CD14-positive monocyte (primary cell): ENCODE measurements around the gene HLA-DOB. TPM values are rescaled to one million over a fixed set of nuclear protein-coding genes. Genes with fewer than 3 reads are reported as not detected.

ENCODE experiments used
- DNase-seq, 3 donors: peaks; one replicate each; pipeline ENCODE4 v3.0.0-alpha.2; 2011 to 2022
- H2AFZ ChIP-seq: 2 replicates; pipeline ENCODE4 v1.6.0; 2012; ENCODE audit warnings: mild to moderate bottlenecking, low read depth, low read length, inconsistent platforms; ENCODE audit not compliant: insufficient read depth, poor library complexity, severe bottlenecking
- H3K27ac ChIP-seq, 2 donors: 1 replicate in 1 of 2; 2 replicates in 1 of 2; pipeline ENCODE4 v1.5.1; 2012 to 2013; ENCODE audit warnings: low read length in 2 of 2, control low read depth in 1 of 2, inconsistent platforms in 1 of 2, low read depth in 1 of 2, mild to moderate bottlenecking in 1 of 2
- H3K27me3 ChIP-seq, 2 donors: one replicate each; pipeline versions ENCODE4 v1.6.0 to v1.6.1; 2011 to 2013; ENCODE audit warnings: low read length in 2 of 2; ENCODE audit not compliant: control insufficient read depth in 2 of 2, insufficient read depth in 2 of 2
- H3K36me3 ChIP-seq, 2 donors: replicated peaks in 1 of 2; 1 replicate in 1 of 2; 2 replicates in 1 of 2; pipeline versions ENCODE4 v1.5.1 to v1.6.1; 2012 to 2013; ENCODE audit warnings: low read length in 2 of 2, control low read depth in 1 of 2, inconsistent platforms in 1 of 2, mild to moderate bottlenecking in 1 of 2; ENCODE audit not compliant: insufficient read depth in 2 of 2, control insufficient read depth in 1 of 2
- H3K4me1 ChIP-seq, 2 donors: 1 replicate in 1 of 2; 2 replicates in 1 of 2; pipeline versions ENCODE4 v1.5.1 to v1.6.1; 2012 to 2013; ENCODE audit warnings: low read length in 2 of 2, control low read depth in 1 of 2, inconsistent platforms in 1 of 2, mild to moderate bottlenecking in 1 of 2, moderate library complexity in 1 of 2; ENCODE audit not compliant: insufficient read depth in 2 of 2, control insufficient read depth in 1 of 2
- H3K4me2 ChIP-seq: replicated peaks from 2 replicates; pipeline ENCODE3; 2012; ENCODE audit warnings: low read length, moderate library complexity, mild to moderate bottlenecking; ENCODE audit not compliant: poor library complexity, severe bottlenecking; ENCODE audit errors: extremely low read depth
- H3K4me3 ChIP-seq, 3 experiments: fragments of 200-600 bp in 1 of 3; sonication (generic) in 1 of 3; replicated peaks in 1 of 3; 1 replicate in 2 of 3; 2 replicates in 1 of 3; pipeline ENCODE4 v1.5.1; 2011 to 2013; ENCODE audit warnings: low read length in 3 of 3, mild to moderate bottlenecking in 3 of 3, control low read depth in 2 of 3, low read depth in 2 of 3, inconsistent platforms in 1 of 3, moderate library complexity in 1 of 3
- H3K79me2 ChIP-seq: 2 replicates; pipeline ENCODE4 v1.6.0; 2012; ENCODE audit warnings: mild to moderate bottlenecking, control low read depth, inconsistent platforms, low read length, moderate library complexity; ENCODE audit not compliant: insufficient read depth
- H3K9ac ChIP-seq: 2 replicates; pipeline ENCODE4 v1.6.0; 2017; ENCODE audit warnings: low read length, mild to moderate bottlenecking; ENCODE audit not compliant: insufficient read depth, poor library complexity, severe bottlenecking
- H3K9me3 ChIP-seq, 2 donors: replicated peaks in 1 of 2; 1 replicate in 1 of 2; 2 replicates in 1 of 2; pipeline versions ENCODE4 v1.5.1 to v1.6.1; 2012 to 2013; ENCODE audit warnings: low read length in 2 of 2, control low read depth in 1 of 2; ENCODE audit not compliant: control insufficient read depth in 1 of 2, insufficient read depth in 1 of 2
- H4K20me1 ChIP-seq: 2 replicates; pipeline ENCODE4 v1.6.0; 2012; ENCODE audit warnings: mild to moderate bottlenecking, low read length, control low read depth, moderate library complexity; ENCODE audit not compliant: insufficient read depth
- H3K27ac Mint-ChIP-seq, 7 donors: one replicate each; pipeline ENCODE4 v1.8.0; 2020; ENCODE audit warnings: mild to moderate bottlenecking in 7 of 7, mixed read lengths in 7 of 7, moderate library complexity in 6 of 7, inconsistent platforms in 2 of 7
- H3K27me3 Mint-ChIP-seq, 3 donors: one replicate each; pipeline ENCODE4 v1.8.0; 2021 to 2022; ENCODE audit warnings: low read depth in 3 of 3, mild to moderate bottlenecking in 3 of 3, mixed read lengths in 3 of 3, moderate library complexity in 3 of 3, inconsistent platforms in 1 of 3
- H3K36me3 Mint-ChIP-seq, 2 donors: one replicate each; pipeline ENCODE4 v1.8.0; 2020; ENCODE audit warnings: mixed read lengths in 2 of 2, inconsistent platforms in 1 of 2, mild to moderate bottlenecking in 1 of 2
- H3K4me1 Mint-ChIP-seq: one replicate; pipeline ENCODE4 v1.8.0; 2020; ENCODE audit warnings: mild to moderate bottlenecking, mixed read lengths
- H3K4me3 Mint-ChIP-seq, 2 donors: one replicate each; pipeline ENCODE4 v1.8.0; 2020; ENCODE audit warnings: mild to moderate bottlenecking in 2 of 2, mixed read lengths in 2 of 2, moderate library complexity in 1 of 2
- H3K9me3 Mint-ChIP-seq, 7 donors: one replicate each; pipeline ENCODE4 v1.8.0; 2020 to 2022; ENCODE audit warnings: mixed read lengths in 7 of 7, mild to moderate bottlenecking in 6 of 7, moderate library complexity in 6 of 7, inconsistent platforms in 2 of 7
- WGBS: methylation state at CpG from one replicate; pipeline ENCODE4 v1.1.5; 2013; ENCODE audit warnings: missing lambda C conversion rate; ENCODE audit not compliant: insufficient coverage; 5-methylcytosine and 5-hydroxymethylcytosine counted together
- intact Hi-C, 2 donors: fragments of 100-400 bp; cut with micrococcal nuclease; formaldehyde crosslinking; loops; one replicate each; pipeline versions ENCODE4 v1.15.0 to v1.15.1; 2023
- polyA plus RNA-seq, 3 donors: library from polyadenylated mRNA; depleted of rRNA in 1 of 3; unstranded in 2 of 3; stranded (reverse) in 1 of 3; fragments of 300-500 nt in 2 of 3; fragments of >200 nt in 1 of 3; fragmentation: Illumina TruSeq in 2 of 3; gene quantifications; 1 replicate in 2 of 3; 2 replicates in 1 of 3; pipeline ENCODE4 v1.2.3, GENCODE V29; 2012 to 2021
- TF ChIP-seq, protein P1 (sequence below): fragments of 200-600 bp; IDR thresholded peaks from one replicate; pipeline ENCODE4 v1.8.0; 2022; ENCODE audit warnings: antibody characterized with exemption, mild to moderate bottlenecking

The HLA-DOB gene
- polyA plus RNA-seq, 3 donors = 0.25 to 6.2 (median 0.64) TPM

DNA sequence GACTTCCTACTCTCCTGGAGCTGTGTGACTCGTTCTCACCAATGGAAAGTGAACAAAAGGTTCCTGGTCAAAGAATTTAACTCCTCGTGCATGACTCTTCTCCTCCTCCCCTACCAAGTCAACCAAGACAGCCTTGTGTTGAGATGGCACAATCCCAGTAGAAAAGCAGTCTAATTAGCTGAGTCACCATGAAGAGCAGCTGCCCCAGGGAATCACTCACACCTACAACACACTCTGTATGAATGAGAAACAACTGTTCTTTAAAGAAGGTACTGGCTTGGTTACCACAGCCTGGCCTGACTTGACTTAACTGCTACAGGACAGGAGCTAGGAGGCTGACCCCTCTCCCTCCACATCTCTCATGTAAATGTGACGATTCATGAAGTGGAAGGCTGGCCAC is 2.9 kb upstream of the HLA-DOB start:
- 70% methylated on average over 2 of the region's 3 CpGs for WGBS
- intact Hi-C loops = no loop called here
- no peaks in the 10 kb centered on the region for H3K79me2 ChIP-seq
- H3K27ac ChIP-seq = no peak overlapping the region
- no peaks in the 10 kb centered on the region for H4K20me1 ChIP-seq
- H3K4me1 ChIP-seq = peaks cover 19 to 23% of the 10 kb centered on the region in 2 donors
- TF ChIP-seq, protein P1, sequence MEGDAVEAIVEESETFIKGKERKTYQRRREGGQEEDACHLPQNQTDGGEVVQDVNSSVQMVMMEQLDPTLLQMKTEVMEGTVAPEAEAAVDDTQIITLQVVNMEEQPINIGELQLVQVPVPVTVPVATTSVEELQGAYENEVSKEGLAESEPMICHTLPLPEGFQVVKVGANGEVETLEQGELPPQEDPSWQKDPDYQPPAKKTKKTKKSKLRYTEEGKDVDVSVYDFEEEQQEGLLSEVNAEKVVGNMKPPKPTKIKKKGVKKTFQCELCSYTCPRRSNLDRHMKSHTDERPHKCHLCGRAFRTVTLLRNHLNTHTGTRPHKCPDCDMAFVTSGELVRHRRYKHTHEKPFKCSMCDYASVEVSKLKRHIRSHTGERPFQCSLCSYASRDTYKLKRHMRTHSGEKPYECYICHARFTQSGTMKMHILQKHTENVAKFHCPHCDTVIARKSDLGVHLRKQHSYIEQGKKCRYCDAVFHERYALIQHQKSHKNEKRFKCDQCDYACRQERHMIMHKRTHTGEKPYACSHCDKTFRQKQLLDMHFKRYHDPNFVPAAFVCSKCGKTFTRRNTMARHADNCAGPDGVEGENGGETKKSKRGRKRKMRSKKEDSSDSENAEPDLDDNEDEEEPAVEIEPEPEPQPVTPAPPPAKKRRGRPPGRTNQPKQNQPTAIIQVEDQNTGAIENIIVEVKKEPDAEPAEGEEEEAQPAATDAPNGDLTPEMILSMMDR = no peak
- no peaks in the 10 kb centered on the region for H3K27me3 ChIP-seq
- DNase-seq = no peak
- no peak overlapping the region for H3K4me2 ChIP-seq
- no peaks in the 10 kb centered on the region for H3K9me3 Mint-ChIP-seq
- no peaks in the 10 kb centered on the region for H3K36me3 ChIP-seq
- no peaks in the 10 kb centered on the region for H3K27me3 Mint-ChIP-seq
- no peaks in the 10 kb centered on the region for H3K9me3 ChIP-seq
- no peak overlapping the region for H3K9ac ChIP-seq
- no peak overlapping the region for H3K27ac Mint-ChIP-seq
- H3K4me3 ChIP-seq = no peak overlapping the region
- H3K4me1 Mint-ChIP-seq = peaks cover 30% of the 10 kb centered on the region
- no peak overlapping the region for H2AFZ ChIP-seq
- H3K4me3 Mint-ChIP-seq = no peak overlapping the region
- peaks cover 0 to 7% of the 10 kb centered on the region in 2 donors for H3K36me3 Mint-ChIP-seq

DNA sequence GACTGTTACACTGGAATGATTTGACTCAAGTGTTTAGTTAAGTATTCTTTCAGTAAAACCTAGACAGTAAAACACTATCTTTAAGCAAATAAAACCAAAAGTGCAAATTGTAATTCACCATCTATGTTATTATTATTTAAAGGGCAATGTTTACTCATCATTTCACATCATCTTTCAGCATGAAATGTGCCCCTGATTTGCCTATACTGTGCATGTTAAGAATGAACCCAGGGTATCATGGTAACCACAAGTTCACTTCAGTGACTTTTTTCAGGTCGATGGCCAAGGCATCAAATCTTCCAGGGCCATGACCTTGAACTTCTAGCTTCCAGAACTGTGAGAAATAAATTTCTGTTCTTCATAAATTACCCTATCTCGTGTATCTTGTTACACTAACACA is 2.1 kb upstream of the HLA-DOB start:
- H3K27me3 Mint-ChIP-seq = no peaks in the 10 kb centered on the region
- Histone ChIP-seq H3K9ac (no peak overlapping the region), H3K9me3 (no peaks in the 10 kb centered on the region), H4K20me1 (no peaks in the 10 kb centered on the region), H3K27me3 (no peaks in the 10 kb centered on the region), H3K4me2 (no peak overlapping the region), H3K4me1 (peaks cover 19 to 23% of the 10 kb centered on the region in 2 donors), H2AFZ (no peak overlapping the region), H3K79me2 (no peaks in the 10 kb centered on the region), H3K27ac (no peak overlapping the region), H3K36me3 (no peaks in the 10 kb centered on the region), H3K4me3 (no peak overlapping the region)
- DNase-seq = no peak
- no peak overlapping the region for H3K4me3 Mint-ChIP-seq
- H3K9me3 Mint-ChIP-seq = no peaks in the 10 kb centered on the region
- WGBS = 100% methylated on average over 1 of the region's 2 CpGs
- H3K36me3 Mint-ChIP-seq = peaks cover 0 to 16% of the 10 kb centered on the region in 2 donors
- H3K4me1 Mint-ChIP-seq = peaks cover 30% of the 10 kb centered on the region
- H3K27ac Mint-ChIP-seq = no peak overlapping the region
- intact Hi-C loops = no loop called here
- TF ChIP-seq, protein P1 = no peak
